Activated CD8-positive, alpha-beta memory T cell treated with anti-CD3 and anti-CD28 coated beads, Interleukin-2, amount 50 U/mL, for 24 hours (primary cell): ENCODE measurements around the gene MAP4K4.

ENCODE experiments used
- DNase-seq: peaks from one replicate; pipeline ENCODE4 v3.0.0-alpha.2; 2020; ENCODE audit errors: extremely low read depth

MAP4K4 gene

DNA sequence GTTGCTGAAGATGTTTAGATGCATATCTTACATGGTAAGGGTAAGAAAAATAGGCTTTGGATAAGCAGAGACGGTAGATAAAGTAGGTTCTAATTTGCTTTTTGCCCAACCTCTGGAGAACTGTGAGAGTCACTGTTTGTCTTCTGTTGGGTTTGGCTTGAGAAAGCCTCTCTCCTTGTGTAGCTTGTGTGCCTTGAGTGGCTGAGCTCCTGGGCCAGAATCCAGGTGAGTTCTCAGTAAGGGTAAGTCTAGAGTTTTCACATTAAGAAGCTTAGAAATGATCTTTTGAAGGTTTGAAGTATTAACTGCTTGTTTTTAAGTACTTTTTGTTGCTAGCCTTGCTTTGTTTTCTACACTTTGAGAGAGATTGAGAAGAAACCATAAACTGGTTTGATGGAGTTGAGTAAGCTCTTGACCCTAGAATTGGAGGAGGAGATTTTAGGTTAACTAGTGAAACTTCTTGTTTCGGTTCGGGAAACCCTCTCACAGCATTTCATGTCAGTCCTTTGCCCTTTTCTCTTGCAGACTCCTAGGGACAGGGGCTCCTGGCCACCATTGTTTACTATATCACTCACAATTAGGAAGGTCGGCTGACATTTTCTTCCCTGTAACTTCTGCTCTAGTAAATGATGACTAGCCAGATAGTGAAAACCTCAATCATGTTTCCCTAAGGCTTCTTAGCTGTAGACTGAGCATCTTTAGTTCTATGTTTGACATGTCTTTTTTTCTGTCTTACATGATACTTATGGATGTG lies 26.0 kb downstream of the MAP4K4 start:
- DNase-seq, result no peak

DNA sequence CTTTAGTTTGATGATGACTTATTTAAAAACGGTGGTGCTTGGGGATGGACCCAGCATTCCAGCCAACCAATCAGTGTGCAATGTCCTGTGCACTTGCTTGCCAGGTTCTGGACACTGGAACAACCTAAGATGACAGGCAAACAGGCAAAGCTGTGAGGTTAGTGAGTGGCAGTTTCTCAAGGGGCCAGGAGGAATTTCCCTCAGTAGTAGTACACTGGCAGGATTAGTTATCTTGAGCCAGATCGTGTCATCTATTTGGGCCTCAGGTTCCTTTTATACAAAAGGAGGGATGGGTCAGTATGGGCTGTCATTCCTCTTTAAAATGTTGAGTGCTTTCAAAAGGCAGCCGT lies 26.6 kb downstream of the MAP4K4 start:
- DNase-seq, result no peak

DNA sequence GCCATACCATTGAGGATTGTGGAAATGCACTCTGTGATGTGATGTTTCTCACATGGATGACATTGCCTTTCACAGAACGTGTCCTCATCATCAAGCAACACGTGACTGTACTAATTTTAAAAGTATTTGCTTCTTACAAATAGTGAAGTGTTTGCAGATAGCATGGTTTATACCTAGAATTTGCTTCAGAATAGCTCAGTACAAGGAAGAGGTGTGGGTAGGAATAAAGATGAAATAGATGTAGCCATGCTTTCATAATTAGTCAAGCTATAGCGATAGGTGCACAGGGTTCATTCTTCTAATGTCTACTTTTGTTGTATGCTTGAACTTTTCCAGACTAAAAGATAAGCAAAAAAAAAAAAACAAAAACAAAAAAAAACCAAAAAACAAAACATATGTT lies 27.5 kb downstream of the MAP4K4 start:
- no peak for DNase-seq

DNA sequence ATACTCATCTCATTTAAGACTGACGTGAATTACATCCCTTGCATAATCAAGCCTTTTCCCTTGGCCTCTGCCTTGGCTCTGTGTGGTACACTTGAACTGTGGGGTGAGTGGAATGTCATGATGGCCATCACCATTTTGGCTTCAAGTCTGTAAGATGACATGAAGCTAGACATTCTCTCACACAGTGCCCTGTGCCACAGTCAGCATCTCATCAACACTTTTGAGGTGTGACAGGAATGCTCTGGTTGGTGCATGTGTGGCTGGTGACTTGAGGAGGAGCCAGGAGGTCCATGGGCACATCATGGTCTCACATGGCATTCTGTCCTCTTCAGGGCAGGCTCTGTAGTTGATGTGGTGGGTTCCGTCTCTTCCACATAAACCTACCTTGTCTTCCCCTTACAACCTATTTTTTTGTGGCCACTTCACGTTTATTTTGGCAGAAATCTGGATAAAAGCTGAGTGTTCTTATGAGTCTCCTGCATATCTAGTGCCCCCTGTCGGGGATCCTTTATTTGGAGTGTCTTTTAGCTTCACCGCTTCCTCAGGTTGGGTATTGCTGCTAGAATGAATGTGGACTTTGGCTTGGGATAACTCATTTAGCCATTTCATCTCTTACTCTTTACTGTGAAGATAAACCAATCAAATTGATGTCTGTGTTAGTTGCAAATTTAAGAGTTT lies 28.1 kb downstream of the MAP4K4 start:
- DNase-seq, result no peak

DNA sequence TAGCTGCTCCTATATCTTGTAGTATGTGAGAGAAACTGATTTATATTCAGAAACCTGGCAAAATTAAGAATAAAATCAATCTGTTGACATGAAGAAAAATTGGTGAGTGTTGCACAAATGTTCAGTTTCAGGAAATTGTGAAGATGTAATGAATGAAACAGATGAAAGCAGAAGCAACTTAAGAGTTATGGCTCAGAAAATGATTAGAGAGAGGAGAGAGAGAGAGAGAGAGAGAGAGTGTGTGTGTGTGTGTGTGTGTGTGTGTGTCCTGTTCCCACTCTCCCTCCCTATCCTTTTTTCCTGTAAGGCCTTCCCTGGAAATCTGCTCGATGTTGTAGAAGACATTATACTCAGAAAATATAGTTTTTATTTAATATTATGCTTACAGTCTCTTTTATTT lies 31.4 kb downstream of the MAP4K4 start:
- DNase-seq, result no peak

DNA sequence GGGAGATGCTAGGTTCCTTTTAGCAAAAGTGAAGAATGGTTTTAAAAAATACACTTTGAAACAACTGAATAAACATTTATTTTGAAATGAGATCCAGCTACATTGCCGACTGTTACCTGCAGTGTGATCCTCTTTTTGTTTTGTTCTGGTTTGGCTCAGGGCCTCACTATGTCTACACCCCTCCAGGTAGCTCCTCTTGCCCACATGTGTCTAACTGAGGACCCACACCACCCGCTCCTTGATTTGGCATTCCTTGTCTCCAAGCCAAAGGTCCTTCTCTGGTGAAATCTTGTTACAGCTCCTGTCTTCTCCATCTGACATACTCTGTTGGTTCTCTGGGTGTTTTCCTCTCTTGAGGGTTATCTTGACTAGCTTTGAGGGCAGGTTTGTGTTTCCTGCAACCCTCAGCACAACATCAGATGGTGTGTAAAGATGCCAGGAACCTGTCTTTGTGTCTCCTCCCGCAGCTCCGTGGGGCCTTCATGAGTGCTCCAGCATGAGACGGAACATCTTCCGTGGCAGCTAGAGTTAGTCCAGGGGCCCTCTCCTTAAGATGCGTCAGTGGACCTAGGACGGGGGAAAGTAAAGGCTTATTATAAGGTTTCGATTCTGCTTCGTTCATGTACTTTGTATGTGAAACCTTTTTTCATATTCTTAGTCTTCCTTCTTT lies 32.1 kb downstream of the MAP4K4 start:
- no peak for DNase-seq

DNA sequence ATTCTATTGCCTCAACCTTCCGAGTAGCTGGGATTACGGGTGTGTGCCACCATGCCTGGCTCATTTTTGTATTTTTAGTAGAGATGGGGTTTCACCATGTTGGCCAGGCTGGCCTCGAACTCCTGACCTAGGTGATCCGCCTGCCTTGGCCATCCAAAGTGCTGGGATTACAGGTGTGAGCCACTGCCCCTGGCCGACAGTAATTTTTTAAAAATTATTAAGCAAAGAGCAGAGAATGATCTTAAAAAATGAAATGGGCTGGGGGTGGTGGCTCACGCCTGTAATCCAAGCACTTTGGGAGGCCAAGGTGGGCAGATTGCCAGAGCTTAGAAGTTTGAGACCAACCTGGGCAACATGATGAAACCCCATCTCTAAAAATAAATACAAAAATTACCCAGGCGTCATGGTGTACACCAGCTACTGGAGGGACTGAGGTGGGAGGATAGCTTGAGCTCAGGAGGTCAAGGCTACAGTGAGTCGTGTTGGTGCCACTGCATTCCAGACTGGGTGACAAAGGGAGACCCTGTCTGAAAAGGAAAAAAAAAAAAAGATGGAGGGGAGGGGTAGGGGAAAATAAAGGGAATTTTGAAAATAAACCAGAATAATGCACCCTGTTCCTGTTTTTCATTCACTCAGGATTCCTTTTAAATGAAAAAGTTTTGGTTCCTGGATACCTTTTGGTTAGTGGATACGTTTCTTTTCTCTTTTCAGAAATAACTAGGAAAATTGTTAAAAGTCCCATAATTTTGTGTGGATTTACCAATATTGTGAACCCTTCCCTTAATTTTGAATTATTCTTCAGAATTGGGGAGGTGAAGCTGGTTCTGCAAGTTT lies 33.9 kb downstream of the MAP4K4 start:
- DNase-seq, result no peak

DNA sequence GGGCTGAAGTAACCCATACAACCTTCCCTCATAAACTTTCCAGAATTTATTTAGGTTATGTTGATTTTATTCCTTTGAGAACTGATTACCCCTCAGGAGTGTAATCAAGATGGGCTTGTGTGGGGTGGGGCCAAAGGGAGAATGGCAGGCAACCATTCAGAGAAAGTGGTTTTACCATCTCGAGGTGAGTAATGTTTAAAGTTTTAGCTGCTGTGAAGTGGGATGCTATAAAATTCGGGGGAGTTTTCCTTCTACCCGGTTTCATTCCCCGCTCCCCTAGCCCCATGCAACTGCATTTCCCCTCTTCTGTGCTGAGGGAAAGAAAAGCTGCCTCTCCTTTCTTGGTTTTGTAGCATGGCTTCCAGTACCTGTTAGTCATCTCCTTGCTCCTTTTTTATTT lies 34.7 kb downstream of the MAP4K4 start:
- no peak for DNase-seq

DNA sequence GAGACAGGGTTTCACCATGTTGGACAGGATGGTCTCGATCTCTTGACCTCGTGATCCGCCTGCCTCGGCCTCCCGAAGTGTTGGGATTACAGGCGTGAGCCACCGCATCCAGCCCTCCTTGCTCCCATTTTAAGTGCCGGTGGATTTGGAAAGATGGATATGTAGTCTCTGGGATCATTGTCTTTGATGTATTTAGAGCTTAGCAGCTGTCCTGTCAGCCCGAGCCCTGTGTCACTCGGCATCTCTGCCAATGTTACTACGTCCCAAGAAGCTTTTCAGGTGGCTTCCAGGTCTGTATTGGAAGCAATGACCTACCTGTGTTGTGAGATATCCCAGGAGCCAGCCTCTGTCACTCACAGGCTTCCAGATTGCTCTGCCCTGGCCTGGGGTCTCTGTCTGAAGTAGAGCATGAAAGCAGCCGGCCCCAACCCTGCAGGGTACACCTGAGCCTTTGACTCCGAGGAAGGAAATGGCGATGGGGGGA lies 35.3 kb downstream of the MAP4K4 start:
- no peak for DNase-seq

DNA sequence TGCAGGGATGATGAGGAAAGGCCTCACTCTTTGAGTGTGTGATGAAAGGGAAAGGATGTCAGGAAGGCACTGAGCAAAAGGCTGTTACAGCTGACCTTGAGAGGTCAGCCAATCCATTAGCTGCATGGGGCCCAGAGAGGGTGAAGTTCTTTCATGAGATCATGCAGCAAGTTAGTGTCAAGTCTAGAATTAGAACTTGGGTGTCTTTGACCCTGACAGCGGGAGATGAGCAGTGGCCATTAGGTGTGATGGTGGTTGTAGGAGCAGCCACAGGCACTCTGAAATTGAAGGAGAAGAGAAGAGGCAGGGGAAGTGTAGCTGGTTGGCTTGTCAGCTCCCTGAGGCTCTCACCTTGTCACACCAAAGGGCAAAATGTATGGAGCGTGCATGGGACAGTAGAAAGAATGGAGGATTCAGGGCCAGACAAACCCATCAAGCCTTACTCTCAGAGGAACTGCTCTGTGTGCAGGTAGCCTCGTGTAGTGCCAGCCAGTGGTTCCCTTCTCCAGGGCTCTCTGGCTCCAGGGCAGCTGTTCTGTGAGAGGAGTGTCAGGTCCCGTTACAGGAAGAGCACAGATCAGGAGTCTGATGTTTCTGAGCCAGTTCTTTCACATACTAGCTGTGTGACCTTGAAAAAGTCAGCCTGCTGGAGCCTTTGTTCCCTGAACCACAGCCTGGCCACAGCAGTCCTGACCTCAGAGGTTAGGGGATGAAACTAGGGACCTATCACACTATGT lies 35.9 kb downstream of the MAP4K4 start:
- no peak for DNase-seq

DNA sequence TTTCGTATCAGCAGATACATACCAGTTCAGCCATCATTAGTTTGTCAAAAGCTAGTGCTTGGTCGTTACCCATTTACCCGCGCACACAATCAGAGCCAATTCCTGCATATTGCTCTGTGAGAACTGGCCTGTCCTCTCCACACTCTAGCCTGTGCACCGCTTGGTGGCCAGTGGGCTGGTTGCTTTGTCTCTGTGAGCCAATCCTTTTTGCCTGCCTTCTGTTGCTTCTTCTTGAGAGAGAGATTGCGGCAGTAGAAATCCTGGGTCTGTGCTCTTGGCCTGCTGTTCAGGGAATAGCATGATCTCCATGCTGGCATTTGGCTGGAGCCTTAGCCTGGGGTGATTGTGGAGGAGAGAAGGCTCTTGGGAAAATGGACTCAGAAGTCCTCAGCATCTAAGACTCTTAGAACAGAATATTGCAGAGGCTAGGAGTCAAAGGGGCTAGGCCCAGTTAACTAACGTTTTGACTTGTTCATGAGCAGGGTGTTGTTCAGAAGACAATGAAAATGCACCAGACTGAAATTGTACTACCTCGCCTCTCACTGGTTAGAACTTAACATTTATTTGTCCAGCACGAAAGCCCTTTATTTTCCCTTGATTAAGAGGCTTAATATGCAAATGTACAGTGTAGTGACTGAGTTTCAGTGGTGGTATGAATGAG lies 37.1 kb downstream of the MAP4K4 start:
- DNase-seq, result no peak

DNA sequence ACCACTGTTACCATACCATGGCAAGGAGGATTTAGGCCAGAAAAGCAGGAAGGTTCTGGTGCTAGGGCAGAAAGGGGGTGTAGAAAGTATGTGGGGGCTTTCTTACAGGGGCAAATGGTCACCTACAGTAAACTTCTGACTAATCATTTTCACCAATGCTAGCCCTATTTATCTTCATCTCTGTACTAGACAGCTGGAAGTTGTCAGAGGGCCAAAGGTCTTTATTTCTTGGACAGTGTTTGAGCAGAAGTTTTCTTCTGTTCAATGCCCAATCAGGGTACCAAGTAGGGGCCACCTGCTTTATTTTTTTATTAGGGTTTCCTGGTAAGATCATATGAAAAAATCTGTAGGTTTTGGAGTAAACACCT lies 37.6 kb downstream of the MAP4K4 start:
- no peak for DNase-seq

DNA sequence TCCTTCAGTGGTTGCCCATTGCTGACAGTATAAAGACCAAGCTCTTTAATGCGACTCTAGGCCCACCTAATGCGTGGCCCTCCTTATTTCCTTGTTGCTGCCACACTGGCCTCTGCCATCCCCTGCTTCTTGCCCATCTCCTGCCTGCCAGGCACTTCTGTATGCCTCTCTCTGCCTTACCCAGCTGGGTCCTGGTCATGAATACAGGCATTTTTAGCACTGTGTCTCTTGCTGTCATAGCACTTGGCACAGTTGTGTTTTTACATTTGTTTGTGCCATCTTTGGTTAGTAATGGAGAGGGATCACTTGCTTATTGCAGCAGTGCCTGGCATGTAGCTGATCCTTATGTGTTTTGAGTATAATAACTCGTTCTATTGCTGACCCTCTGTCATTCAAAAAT lies 38.7 kb downstream of the MAP4K4 start:
- no peak for DNase-seq

DNA sequence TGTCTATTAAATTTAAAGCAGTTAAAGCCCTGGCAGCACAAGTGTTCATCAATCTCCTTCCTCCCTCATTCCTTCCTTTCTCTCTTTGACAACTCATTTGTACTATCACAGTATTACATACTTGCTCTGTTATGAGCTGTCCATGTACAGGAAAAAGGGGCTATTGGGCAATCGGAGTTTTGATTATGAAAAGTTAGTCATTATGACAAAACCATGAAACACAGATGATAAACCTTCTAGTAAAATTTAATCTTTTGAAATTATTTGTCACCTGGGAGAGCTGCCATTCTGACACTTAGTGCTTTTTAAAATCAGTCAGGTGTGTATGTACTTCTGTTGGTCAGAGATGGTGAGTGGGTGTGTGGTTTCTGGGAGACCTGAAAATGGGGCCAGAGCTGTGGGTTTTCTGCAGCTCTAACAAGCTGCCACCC lies 39.4 kb downstream of the MAP4K4 start:
- no peak for DNase-seq

DNA sequence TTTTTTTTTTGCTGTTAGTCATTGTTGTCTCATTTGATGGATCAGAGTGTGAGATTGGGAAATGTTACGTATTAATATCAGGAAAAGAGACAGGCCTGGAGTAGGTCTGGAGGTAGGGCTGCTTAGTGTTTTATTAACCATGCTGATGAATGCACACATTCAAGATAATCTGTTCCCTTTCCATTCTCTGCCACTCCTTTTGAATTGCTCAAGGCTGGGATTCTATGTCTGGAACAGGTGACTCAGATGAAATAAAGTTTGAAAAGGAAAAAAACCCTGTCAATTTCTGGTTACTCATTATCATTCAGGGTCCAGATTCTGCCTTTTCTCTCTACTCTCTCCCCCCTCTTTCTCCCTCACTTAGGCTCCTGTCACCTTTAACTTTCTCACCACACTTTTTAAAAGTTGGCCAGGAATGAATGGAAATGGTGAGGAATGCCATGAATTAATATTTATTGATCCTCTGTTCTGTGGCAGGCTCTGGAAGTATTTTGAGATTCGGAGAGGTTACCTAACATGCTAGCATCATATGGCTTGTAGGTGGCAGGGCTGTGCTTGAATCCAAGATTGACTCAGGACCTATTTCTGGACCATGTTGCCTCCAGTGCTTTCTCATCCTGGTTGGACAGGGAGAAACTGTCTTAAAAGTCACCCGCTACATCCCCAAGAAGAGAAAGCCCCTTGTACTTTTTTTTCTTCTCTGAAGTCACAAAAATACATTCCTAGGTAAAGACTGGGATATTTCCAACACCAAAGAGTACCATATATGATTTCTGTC lies 40.2 kb downstream of the MAP4K4 start:
- no peak for DNase-seq

DNA sequence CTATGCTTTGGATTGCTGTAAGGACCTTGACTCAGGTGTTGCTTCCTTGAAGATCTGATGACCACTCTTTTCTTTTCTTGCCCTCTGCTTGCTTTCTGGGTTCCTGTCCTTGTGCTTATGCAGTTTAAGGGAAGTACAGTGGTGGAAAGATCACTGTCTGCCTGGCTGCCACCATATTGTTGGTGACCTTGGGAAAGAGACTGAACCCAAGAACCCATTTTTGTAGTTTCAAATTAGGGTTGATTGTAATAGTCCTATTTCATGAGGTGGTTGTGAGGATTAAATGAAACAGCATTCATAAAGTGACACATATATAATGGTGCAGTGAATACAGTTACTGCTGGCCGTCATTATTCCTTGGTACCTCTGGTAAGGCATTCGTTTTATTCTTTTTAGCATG lies 41.1 kb downstream of the MAP4K4 start:
- DNase-seq, result no peak

DNA sequence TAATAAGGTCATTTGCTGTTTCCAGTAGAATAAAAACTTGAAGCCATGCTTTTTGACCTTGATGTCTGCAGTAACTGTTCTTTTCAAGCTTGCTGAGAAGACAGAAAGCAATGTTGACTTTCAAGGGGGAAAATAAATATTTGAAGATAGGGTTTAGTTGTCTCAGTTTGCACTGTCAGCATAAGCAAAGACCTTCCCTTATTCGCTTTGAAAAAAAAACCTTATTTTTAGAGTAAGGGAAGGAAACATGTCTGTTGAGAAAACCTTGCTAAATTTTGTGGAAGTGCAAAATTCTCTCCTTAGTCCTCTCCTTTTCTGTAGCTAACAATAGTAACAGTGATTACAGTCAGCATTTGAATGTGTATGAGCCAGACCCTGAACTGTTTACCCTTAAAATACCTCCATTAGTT lies 43.1 kb downstream of the MAP4K4 start:
- DNase-seq, result no peak

DNA sequence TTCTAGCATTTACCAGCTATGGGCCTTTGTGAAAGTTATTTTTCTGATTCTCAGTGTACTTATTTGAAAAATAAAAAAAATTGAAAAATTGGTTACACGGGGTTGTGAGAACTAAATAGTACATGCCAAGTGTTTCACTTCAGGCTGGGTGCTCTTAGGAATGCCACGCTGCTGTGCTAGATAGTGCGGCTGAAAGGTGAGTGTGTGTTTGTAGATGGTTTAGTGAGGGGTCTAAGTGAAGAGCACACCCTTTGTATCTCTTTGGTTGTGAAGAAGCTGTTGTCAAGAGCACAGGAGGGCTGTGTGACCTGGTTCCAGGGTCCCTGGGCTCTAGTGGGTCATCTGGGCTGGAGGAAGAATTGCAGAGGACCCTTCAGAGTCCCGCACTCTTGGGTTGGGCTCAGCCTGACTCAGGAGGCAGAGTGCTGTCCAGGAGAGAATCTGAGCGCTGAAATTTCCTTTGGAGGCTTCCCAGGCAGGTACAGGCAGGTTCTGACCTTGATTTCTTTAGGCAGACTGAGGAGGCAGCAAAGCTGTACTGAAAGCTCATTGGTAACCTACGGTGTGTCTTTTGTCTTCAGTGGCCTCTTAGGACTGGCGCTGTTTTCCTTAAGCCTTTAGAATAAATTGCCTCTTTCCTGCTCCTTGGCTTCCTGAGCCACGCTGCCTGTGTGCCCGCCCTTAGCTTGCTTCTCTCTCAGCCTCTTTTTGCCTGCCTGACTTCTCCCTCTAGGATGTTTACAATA lies 44.4 kb downstream of the MAP4K4 start:
- DNase-seq, result no peak

DNA sequence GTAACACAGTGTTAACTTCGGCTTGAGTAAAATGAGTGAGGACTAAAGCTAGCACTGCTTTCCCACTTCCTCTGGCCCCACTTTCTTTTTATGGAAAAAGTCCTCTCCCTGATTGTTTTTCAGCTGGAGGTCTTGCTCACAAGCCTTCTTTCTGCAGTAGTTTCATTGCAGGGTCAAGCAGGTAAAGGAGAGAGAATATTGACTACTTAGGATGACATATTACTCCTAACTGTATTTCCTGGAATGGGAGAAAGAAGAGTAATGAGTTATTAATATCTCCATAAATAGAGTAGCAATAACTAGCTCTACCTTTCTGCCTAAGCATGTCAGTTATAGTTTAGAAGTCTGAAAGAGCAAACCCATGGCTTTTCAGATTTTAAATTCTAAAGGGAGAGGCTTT lies 45.0 kb downstream of the MAP4K4 start:
- no peak for DNase-seq
